Activated CD4-positive, alpha-beta memory T cell treated with anti-CD3 and anti-CD28 coated beads for 36 hours (primary cell): ENCODE measurements around the gene MKRN2. TPM values are rescaled to one million over a fixed set of nuclear protein-coding genes. Genes with fewer than 3 reads are reported as not detected.
A peak's percentile ranks its signal among the peaks of the same experiment; 100 is the strongest.

Experiments used
- CTCF ChIA-PET: fragments of 350-600 bp; sonication (Branson Sonifier 250); formaldehyde crosslinking; loops from one replicate; lab custom pipeline; 2021; ENCODE audit warnings: antibody characterized with exemption, inconsistent platforms; lab: Charles Lee
- POLR2A ChIA-PET: fragments of 350-600 bp; sonication (Branson Sonifier 250); formaldehyde crosslinking; loops from one replicate; lab custom pipeline; 2021; ENCODE audit warnings: antibody characterized with exemption; lab: Charles Lee
- DNase-seq: peaks from one replicate; pipeline ENCODE4 v3.0.0-alpha.2; 2020
- H3K27ac Mint-ChIP-seq: one replicate; pipeline ENCODE4 v1.8.0; 2021; ENCODE audit warnings: mixed read lengths
- H3K27me3 Mint-ChIP-seq: one replicate; pipeline ENCODE4 v1.8.0; 2021; ENCODE audit warnings: mixed read lengths
- H3K36me3 Mint-ChIP-seq: one replicate; pipeline ENCODE4 v1.8.0; 2021; ENCODE audit warnings: mixed read lengths
- H3K4me1 Mint-ChIP-seq: one replicate; pipeline ENCODE4 v1.8.0; 2021; ENCODE audit warnings: low read depth, mixed read lengths
- H3K4me3 Mint-ChIP-seq: one replicate; pipeline ENCODE4 v1.8.0; 2021; ENCODE audit warnings: mild to moderate bottlenecking, mixed read lengths
- H3K9me3 Mint-ChIP-seq: one replicate; pipeline ENCODE4 v1.8.0; 2021; ENCODE audit warnings: mixed read lengths
- intact Hi-C: fragments of 100-400 bp; cut with micrococcal nuclease; formaldehyde crosslinking; loops from one replicate; pipeline ENCODE4 v1.15.1; 2023
- total RNA-seq, 2 experiments: library from RNA; stranded (reverse); gene quantifications; one replicate each; pipeline ENCODE4 v1.2.3, GENCODE V29; 2021

MKRN2 gene
- total RNA-seq, 2 experiments from 2014 or later: 28.5 to 30.1 TPM

GRCh38 chr3:12557473-12558100 lies 700 bp downstream of the MKRN2 start:
- intact Hi-C loops: loop anchor here (2.0 to 5.0 kb wide), 2 partner anchors 165 to 283 kb away; partner anchors contain the start of gene RPL32
- H3K9me3 Mint-ChIP-seq: no peaks in the 10 kb centered on the region
- CTCF ChIA-PET: interaction anchor here (0.7 kb wide), 1 partner anchor 162 kb away, joined by 3 read pairs; no protein-coding TSS in a partner anchor
- H3K27ac Mint-ChIP-seq: peak overlapping the region; percentile 91
- H3K4me3 Mint-ChIP-seq: peak overlapping the region; percentile 78
- H3K36me3 Mint-ChIP-seq: no peaks in the 10 kb centered on the region
- no peak for DNase-seq
- peaks cover 26% of the 10 kb centered on the region for H3K27me3 Mint-ChIP-seq
- H3K4me1 Mint-ChIP-seq: peaks cover 62% of the 10 kb centered on the region
- POLR2A ChIA-PET: interaction anchor here (0.7 kb wide), 1 partner anchor 13 kb away, joined by 3 read pairs; no protein-coding TSS in a partner anchor

GRCh38 chr3:12558706-12559105 lies 1.8 kb downstream of the MKRN2 start:
- Mint-ChIP-seq H3K36me3 (no peaks in the 10 kb centered on the region), H3K4me1 (peaks cover 62% of the 10 kb centered on the region), H3K27me3 (peaks cover 20% of the 10 kb centered on the region), H3K9me3 (no peaks in the 10 kb centered on the region), H3K27ac (no peak overlapping the region), H3K4me3 (peak overlapping the region; percentile 78)
- ChIA-PET POLR2A (no interaction called here), CTCF (interaction anchor here (1.1 kb wide), 1 partner anchor 161 kb away, joined by 3 read pairs; no protein-coding TSS in a partner anchor)
- no peak for DNase-seq
- intact Hi-C loops: loop anchor here (5.0 kb wide), 1 partner anchor 164 kb away; no protein-coding TSS in a partner anchor

GRCh38 chr3:12559520-12559919 lies 2.6 kb downstream of the MKRN2 start:
- DNase-seq: no peak
- ChIA-PET POLR2A (no interaction called here), CTCF (interaction anchor here (1.1 kb wide), 1 partner anchor 160 kb away, joined by 3 read pairs; no protein-coding TSS in a partner anchor)
- Mint-ChIP-seq H3K36me3 (peaks cover 2% of the 10 kb centered on the region), H3K9me3 (no peaks in the 10 kb centered on the region), H3K27ac (no peak overlapping the region), H3K27me3 (peaks cover 13% of the 10 kb centered on the region), H3K4me3 (no peak overlapping the region), H3K4me1 (peaks cover 60% of the 10 kb centered on the region)
- intact Hi-C loops: loop anchor here (5.0 kb wide), 1 partner anchor 163 kb away; no protein-coding TSS in a partner anchor

- Mint-ChIP-seq H3K27ac (peak overlapping the region; percentile 86), H3K4me1 (peaks cover 67% of the 10 kb centered on the region), H3K9me3 (peaks cover 7% of the 10 kb centered on the region), H3K36me3 (peaks cover 12% of the 10 kb centered on the region), H3K27me3 (peaks cover 3% of the 10 kb centered on the region), H3K4me3 (no peak overlapping the region)
- ChIA-PET POLR2A (interaction anchor here (0.6 to 1.0 kb wide), 2 partner anchors 104 to 455 kb away, joined by 3 read pairs; partner anchors contain the start of gene RAF1), CTCF (interaction anchor here (0.6 to 2.2 kb wide), 3 partner anchors 18 to 159 kb away, joined by 3 to 5 read pairs (median 3); no protein-coding TSS in a partner anchor)
- DNase-seq: peak; percentile 67
- intact Hi-C loops: loop anchor here (1.0 to 5.0 kb wide), 3 partner anchors 47 to 368 kb away; partner anchors contain the start of gene RAF1
These were observed 3.8 kb downstream of the MKRN2 start for GRCh38 chr3:12560505-12561190.

GRCh38 chr3:12561397-12561796 lies 4.5 kb downstream of the MKRN2 start:
- CTCF ChIA-PET: interaction anchor here (1.0 to 2.2 kb wide), 2 partner anchors 18 to 159 kb away, joined by 3 to 5 read pairs; no protein-coding TSS in a partner anchor
- POLR2A ChIA-PET: interaction anchor here (0.6 to 1.0 kb wide), 2 partner anchors 103 to 454 kb away, joined by 3 read pairs; partner anchors contain the start of gene RAF1
- peaks cover 67% of the 10 kb centered on the region for H3K4me1 Mint-ChIP-seq
- H3K27me3 Mint-ChIP-seq: no peaks in the 10 kb centered on the region
- peaks cover 13% of the 10 kb centered on the region for H3K9me3 Mint-ChIP-seq
- H3K36me3 Mint-ChIP-seq: peaks cover 16% of the 10 kb centered on the region
- H3K4me3 Mint-ChIP-seq: no peak overlapping the region
- intact Hi-C loops: loop anchor here (1.0 to 5.0 kb wide), 2 partner anchors 103 to 369 kb away; partner anchors contain the start of gene RAF1
- no peak for DNase-seq
- H3K27ac Mint-ChIP-seq: peak overlapping the region; percentile 68

GRCh38 chr3:12562451-12562850 lies 5.6 kb downstream of the MKRN2 start:
- Mint-ChIP-seq H3K27me3 (no peaks in the 10 kb centered on the region), H3K9me3 (peaks cover 17% of the 10 kb centered on the region), H3K4me1 (peaks cover 70% of the 10 kb centered on the region), H3K36me3 (peaks cover 22% of the 10 kb centered on the region), H3K27ac (no peak overlapping the region), H3K4me3 (no peak overlapping the region)
- no peak for DNase-seq
- intact Hi-C loops: loop anchor here (5.0 kb wide), 1 partner anchor 370 kb away; no protein-coding TSS in a partner anchor
- ChIA-PET POLR2A (interaction anchor here (1.0 to 1.2 kb wide), 2 partner anchors 101 to 102 kb away, joined by 3 read pairs; no protein-coding TSS in a partner anchor), CTCF (interaction anchor here (0.6 to 2.2 kb wide), 3 partner anchors 96 to 159 kb away, joined by 3 to 6 read pairs (median 5); no protein-coding TSS in a partner anchor)

- CTCF ChIA-PET: no interaction called here
- DNase-seq: no peak
- Mint-ChIP-seq H3K9me3 (peaks cover 17% of the 10 kb centered on the region), H3K27me3 (no peaks in the 10 kb centered on the region), H3K36me3 (peaks cover 48% of the 10 kb centered on the region), H3K4me3 (no peak overlapping the region), H3K4me1 (peaks cover 30% of the 10 kb centered on the region), H3K27ac (no peak overlapping the region)
- POLR2A ChIA-PET: no interaction called here
- intact Hi-C loops: no loop called here
These were observed 10.1 kb downstream of the MKRN2 start for GRCh38 chr3:12566976-12567375.

- CTCF ChIA-PET: no interaction called here
- intact Hi-C loops: no loop called here
These were observed 11.9 kb downstream of the MKRN2 start for GRCh38 chr3:12568747-12569146.

GRCh38 chr3:12569836-12570235 lies 12.9 kb downstream of the MKRN2 start:
- H3K36me3 Mint-ChIP-seq: peaks cover 63% of the 10 kb centered on the region
- no peaks in the 10 kb centered on the region for H3K27me3 Mint-ChIP-seq
- peaks cover 15% of the 10 kb centered on the region for H3K9me3 Mint-ChIP-seq
- ChIA-PET POLR2A (no interaction called here), CTCF (no interaction called here)
- H3K4me3 Mint-ChIP-seq: no peak overlapping the region
- peak overlapping the region; percentile 10 for H3K27ac Mint-ChIP-seq
- intact Hi-C loops: no loop called here
- peaks cover 17% of the 10 kb centered on the region for H3K4me1 Mint-ChIP-seq
- no peak for DNase-seq

More at GRCh38 chr3:12568747-12569146, 11.9 kb downstream of the MKRN2 start:
- Mint-ChIP-seq H3K27me3 (no peaks in the 10 kb centered on the region), H3K36me3 (peaks cover 58% of the 10 kb centered on the region), H3K4me3 (no peak overlapping the region), H3K4me1 (peaks cover 22% of the 10 kb centered on the region), H3K9me3 (peaks cover 17% of the 10 kb centered on the region), H3K27ac (no peak overlapping the region)
- no peak for DNase-seq
- POLR2A ChIA-PET: no interaction called here

- CTCF ChIA-PET: no interaction called here
- no peak for DNase-seq
- intact Hi-C loops: no loop called here
- POLR2A ChIA-PET: no interaction called here
- no peaks in the 10 kb centered on the region for H3K27me3 Mint-ChIP-seq
- H3K4me1 Mint-ChIP-seq: peaks cover 5% of the 10 kb centered on the region
- peaks cover 3% of the 10 kb centered on the region for H3K9me3 Mint-ChIP-seq
- no peak overlapping the region for H3K4me3 Mint-ChIP-seq
- no peak overlapping the region for H3K27ac Mint-ChIP-seq
- peaks cover 67% of the 10 kb centered on the region for H3K36me3 Mint-ChIP-seq
These were observed 15.1 kb downstream of the MKRN2 start for GRCh38 chr3:12571986-12572385.

- ChIA-PET POLR2A (no interaction called here), CTCF (no interaction called here)
- Mint-ChIP-seq H3K27me3 (no peaks in the 10 kb centered on the region), H3K36me3 (peaks cover 73% of the 10 kb centered on the region), H3K27ac (no peak overlapping the region), H3K4me3 (no peak overlapping the region), H3K4me1 (no peaks in the 10 kb centered on the region), H3K9me3 (peaks cover 7% of the 10 kb centered on the region)
- DNase-seq: no peak
- intact Hi-C loops: no loop called here
These were observed 17.2 kb downstream of the MKRN2 start for GRCh38 chr3:12574131-12574530.

GRCh38 chr3:12574661-12575060 lies 17.8 kb downstream of the MKRN2 start:
- DNase-seq: no peak
- no peak overlapping the region for H3K4me3 Mint-ChIP-seq
- H3K27ac Mint-ChIP-seq: no peak overlapping the region
- H3K36me3 Mint-ChIP-seq: peaks cover 70% of the 10 kb centered on the region
- ChIA-PET POLR2A (no interaction called here), CTCF (no interaction called here)
- peaks cover 7% of the 10 kb centered on the region for H3K9me3 Mint-ChIP-seq
- intact Hi-C loops: no loop called here
- H3K27me3 Mint-ChIP-seq: no peaks in the 10 kb centered on the region
- no peaks in the 10 kb centered on the region for H3K4me1 Mint-ChIP-seq
